GM12865 (cell line): ENCODE results near the gene KIAA0513.

Experiments used
- DNase-seq: peaks from one replicate; pipeline ENCODE4 v3.0.0; 2010; ENCODE audit warnings: low read depth
- H3K4me3 ChIP-seq: 2 replicates; pipeline ENCODE4 v1.5.1; 2011; ENCODE audit warnings: mild to moderate bottlenecking, low read depth, low read length, control low read depth
- CTCF ChIP-seq: IDR thresholded peaks from 2 replicates; pipeline ENCODE4 v1.5.1; 2011; ENCODE audit warnings: low read length, control low read depth, low read depth, inconsistent platforms; ENCODE audit not compliant: insufficient read depth; ENCODE audit errors: missing control alignments

Gene KIAA0513

GRCh38 chr16:84988328-84989080 lies 39.1 kb upstream of the KIAA0513 start:
- TF ChIP-seq CTCF: no peak
- DNase-seq: no peak
- no peak overlapping the region for H3K4me3 ChIP-seq

- no peak for TF ChIP-seq CTCF
- DNase-seq: no peak
- H3K4me3 ChIP-seq: no peak overlapping the region
Observed at GRCh38 chr16:84989749-84990620, 37.6 kb upstream of the KIAA0513 start.

- no peak for TF ChIP-seq CTCF
- H3K4me3 ChIP-seq: no peak overlapping the region
- no peak for DNase-seq
Observed at GRCh38 chr16:84990782-84991181, 36.8 kb upstream of the KIAA0513 start.

GRCh38 chr16:84992717-84993075 lies 34.9 kb upstream of the KIAA0513 start:
- DNase-seq: no peak
- no peak for TF ChIP-seq CTCF
- no peak overlapping the region for H3K4me3 ChIP-seq

- no peak for TF ChIP-seq CTCF
- no peak for DNase-seq
- no peak overlapping the region for H3K4me3 ChIP-seq
Observed at GRCh38 chr16:84993926-84994325, 33.7 kb upstream of the KIAA0513 start.

- H3K4me3 ChIP-seq: no peak overlapping the region
- no peak for DNase-seq
- no peak for TF ChIP-seq CTCF
Observed at GRCh38 chr16:84995663-84996062, 31.9 kb upstream of the KIAA0513 start.

GRCh38 chr16:84996365-84996764 lies 31.2 kb upstream of the KIAA0513 start:
- TF ChIP-seq CTCF: no peak
- DNase-seq: no peak
- H3K4me3 ChIP-seq: no peak overlapping the region
